ENCODE results near the gene SSR1. TPM values are rescaled to one million over a fixed set of nuclear protein-coding genes. Genes with fewer than 3 reads are reported as not detected.

SSR1 gene
- total RNA-seq, 1 experiment from 2014 or later, result 102 TPM

DNA sequence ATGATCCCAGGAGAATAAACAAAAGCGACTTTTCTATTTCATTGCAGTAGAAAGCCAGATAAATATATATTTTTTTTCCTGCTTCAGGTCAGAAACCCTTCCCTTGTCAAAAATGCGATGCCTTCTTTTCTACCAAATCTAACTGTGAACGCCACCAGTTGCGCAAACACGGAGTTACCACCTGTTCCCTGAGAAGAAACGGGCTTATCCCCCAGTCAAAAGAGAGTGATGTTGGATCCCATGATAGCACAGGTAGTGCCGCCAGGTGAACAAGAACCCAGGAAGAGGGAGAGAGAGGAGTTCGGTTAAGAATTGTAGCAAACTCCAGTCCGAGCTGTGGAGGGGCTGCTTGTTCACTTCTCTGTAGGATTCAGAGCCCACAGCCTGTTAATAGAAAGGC, 72.6 kb downstream of the SSR1 start:
- Histone ChIP-seq H3K4me1 (ENCODE audit: insufficient read depth, low read length) (peaks cover 15% of the 10 kb centered on the region), H3K27me3 (ENCODE audit: insufficient read depth, low read length) (no peaks in the 10 kb centered on the region), H3K4ac (ENCODE audit: low read depth, low read length) (no peak overlapping the region), H2BK20ac (ENCODE audit: low read depth, low read length, poor library complexity, severe bottlenecking) (no peak overlapping the region), H4K91ac (ENCODE audit: insufficient read length, low read depth, low read length) (no peak overlapping the region), H3K79me2 (ENCODE audit: insufficient read depth, low read length) (no peaks in the 10 kb centered on the region), H4K5ac (ENCODE audit: insufficient read length, low read depth, low read length) (no peak overlapping the region), H3K23ac (ENCODE audit: insufficient read length, low read depth, low read length) (no peak overlapping the region), H3K23me2 (ENCODE audit: insufficient read length, low read depth, low read length, poor library complexity, severe bottlenecking) (no peaks in the 10 kb centered on the region), H2BK5ac (ENCODE audit: insufficient read length, low read length) (no peak overlapping the region), H3T11ph (ENCODE audit: low read length) (no peak overlapping the region), H2BK120ac (ENCODE audit: low read depth, low read length, poor library complexity, severe bottlenecking) (no peak overlapping the region), H3K9ac (ENCODE audit: extremely low read depth, insufficient read length, low read length) (no peak overlapping the region), H3K14ac (ENCODE audit: insufficient read depth, low read length) (no peak overlapping the region), H2AFZ (ENCODE audit: low read length) (no peak overlapping the region), H2AK5ac (ENCODE audit: insufficient read length, low read length) (no peak overlapping the region), H2BK15ac (ENCODE audit: low read depth, low read length) (no peak overlapping the region), H3K9me3 (ENCODE audit: control insufficient read depth, low read depth, low read length) (no peaks in the 10 kb centered on the region), H4K20me1 (ENCODE audit: control insufficient read depth, insufficient read depth, insufficient read length) (no peaks in the 10 kb centered on the region), H3K27ac (ENCODE audit: insufficient read length, low read depth, low read length) (no peak overlapping the region), H4K8ac (replicated peaks; ENCODE audit: insufficient read length, low read depth, low read length) (no peak overlapping the region), H3K56ac (ENCODE audit: insufficient read length, low read depth, low read length) (no peak overlapping the region), H3K18ac (ENCODE audit: insufficient read length, low read depth, low read length) (no peak overlapping the region), H2BK12ac (ENCODE audit: insufficient read length, low read depth, low read length) (no peak overlapping the region), H3K79me1 (ENCODE audit: insufficient read depth, low read depth, low read length, poor library complexity, severe bottlenecking) (no peaks in the 10 kb centered on the region), H3K4me2 (ENCODE audit: insufficient read depth, insufficient read length, low read length) (no peak overlapping the region)
- peak overlapping the region in 1 of 3 experiments; percentile 53; a peak in 2 of 7 replicates for H3K27ac Mint-ChIP-seq
- H3K4me3 Mint-ChIP-seq, result no peak overlapping the region
- TF ChIP-seq, protein P1, sequence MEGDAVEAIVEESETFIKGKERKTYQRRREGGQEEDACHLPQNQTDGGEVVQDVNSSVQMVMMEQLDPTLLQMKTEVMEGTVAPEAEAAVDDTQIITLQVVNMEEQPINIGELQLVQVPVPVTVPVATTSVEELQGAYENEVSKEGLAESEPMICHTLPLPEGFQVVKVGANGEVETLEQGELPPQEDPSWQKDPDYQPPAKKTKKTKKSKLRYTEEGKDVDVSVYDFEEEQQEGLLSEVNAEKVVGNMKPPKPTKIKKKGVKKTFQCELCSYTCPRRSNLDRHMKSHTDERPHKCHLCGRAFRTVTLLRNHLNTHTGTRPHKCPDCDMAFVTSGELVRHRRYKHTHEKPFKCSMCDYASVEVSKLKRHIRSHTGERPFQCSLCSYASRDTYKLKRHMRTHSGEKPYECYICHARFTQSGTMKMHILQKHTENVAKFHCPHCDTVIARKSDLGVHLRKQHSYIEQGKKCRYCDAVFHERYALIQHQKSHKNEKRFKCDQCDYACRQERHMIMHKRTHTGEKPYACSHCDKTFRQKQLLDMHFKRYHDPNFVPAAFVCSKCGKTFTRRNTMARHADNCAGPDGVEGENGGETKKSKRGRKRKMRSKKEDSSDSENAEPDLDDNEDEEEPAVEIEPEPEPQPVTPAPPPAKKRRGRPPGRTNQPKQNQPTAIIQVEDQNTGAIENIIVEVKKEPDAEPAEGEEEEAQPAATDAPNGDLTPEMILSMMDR (conservative IDR thresholded peaks at IDR 0.05), result no peak
- H3K27me3 Mint-ChIP-seq (ENCODE audit: low read depth), result no peaks in the 10 kb centered on the region
- WGBS (ENCODE audit: extremely low coverage, insufficient read length, low lambda C conversion rate), result no CpG with 5 or more reads among the region's 9 CpGs
- H3K36me3 Mint-ChIP-seq (ENCODE audit: insufficient read depth in 1 of 3, low read depth in 3 of 3), result peaks cover under 1 to 4% (median 3%) of the 10 kb centered on the region in 3 experiments; a peak in 6 of 7 replicates
- H3K9me3 Mint-ChIP-seq, result no peaks in the 10 kb centered on the region
- peaks cover 36 to 40% of the 10 kb centered on the region in 2 experiments for H3K4me1 Mint-ChIP-seq
- no peak for DNase-seq

Data from H9 (cell line).